Liver (tissue), 3 donors: ENCODE data around the gene MACROD1.

Source experiments
- CTCF ChIP-seq: fragments of 150-350 bp; IDR thresholded peaks from 2 replicates; pipeline ENCODE4 v1.5.1; 2017; ENCODE audit warnings: improper control_type of control experiment, low read depth, low read length; ENCODE audit not compliant: missing input control
- GABPA ChIP-seq, 2 donors: IDR thresholded peaks in 1 of 2; conservative IDR thresholded peaks in 1 of 2; 2 replicates each; pipeline ENCODE4 v1.6.1; 2016; ENCODE audit warnings: antibody characterized with exemption in 2 of 2, mild to moderate bottlenecking in 1 of 2, moderate library complexity in 1 of 2
- JUND ChIP-seq, 2 donors: IDR thresholded peaks; 2 replicates each; pipeline ENCODE4 v1.6.1; 2016; ENCODE audit warnings: antibody characterized with exemption in 2 of 2
- MAX ChIP-seq: IDR thresholded peaks from 2 replicates; pipeline ENCODE4 v1.6.1; 2016; ENCODE audit warnings: antibody characterized with exemption
- NR2F2 ChIP-seq: IDR thresholded peaks from 2 replicates; pipeline ENCODE4 v1.6.1; 2016; ENCODE audit warnings: antibody characterized with exemption
- RAD21 ChIP-seq, 2 donors: IDR thresholded peaks; 2 replicates each; pipeline ENCODE4 v1.6.1; 2016; ENCODE audit warnings: antibody characterized with exemption in 2 of 2, mild to moderate bottlenecking in 2 of 2
- RXRA ChIP-seq, 2 donors: IDR thresholded peaks; 2 replicates each; pipeline ENCODE4 v1.6.1; 2017 to 2018; ENCODE audit warnings: antibody characterized with exemption in 2 of 2, mild to moderate bottlenecking in 1 of 2
- SP1 ChIP-seq: IDR thresholded peaks from 2 replicates; pipeline ENCODE4 v1.6.1; 2018; ENCODE audit warnings: antibody characterized with exemption, mild to moderate bottlenecking
- TAF1 ChIP-seq: conservative IDR thresholded peaks from 2 replicates; pipeline ENCODE4 v1.6.1; 2016; ENCODE audit warnings: antibody characterized with exemption, mild to moderate bottlenecking
- YY1 ChIP-seq: IDR thresholded peaks from 2 replicates; pipeline ENCODE4 v1.6.1; 2016; ENCODE audit warnings: antibody characterized with exemption, mild to moderate bottlenecking
- TF ChIP-seq, protein P1 (sequence below): IDR thresholded peaks from 2 replicates; pipeline ENCODE4 v1.6.1; 2016; ENCODE audit warnings: antibody characterized with exemption, mild to moderate bottlenecking
- TF ChIP-seq, protein P2 (sequence below): IDR thresholded peaks from 2 replicates; pipeline ENCODE4 v1.6.1; 2016; ENCODE audit warnings: antibody characterized with exemption
- TF ChIP-seq, protein P3 (sequence below): IDR thresholded peaks from 2 replicates; pipeline ENCODE4 v1.6.1; 2016; ENCODE audit warnings: antibody characterized with exemption
- donor health status: healthy.
- donor health status: healthy.

DNA sequence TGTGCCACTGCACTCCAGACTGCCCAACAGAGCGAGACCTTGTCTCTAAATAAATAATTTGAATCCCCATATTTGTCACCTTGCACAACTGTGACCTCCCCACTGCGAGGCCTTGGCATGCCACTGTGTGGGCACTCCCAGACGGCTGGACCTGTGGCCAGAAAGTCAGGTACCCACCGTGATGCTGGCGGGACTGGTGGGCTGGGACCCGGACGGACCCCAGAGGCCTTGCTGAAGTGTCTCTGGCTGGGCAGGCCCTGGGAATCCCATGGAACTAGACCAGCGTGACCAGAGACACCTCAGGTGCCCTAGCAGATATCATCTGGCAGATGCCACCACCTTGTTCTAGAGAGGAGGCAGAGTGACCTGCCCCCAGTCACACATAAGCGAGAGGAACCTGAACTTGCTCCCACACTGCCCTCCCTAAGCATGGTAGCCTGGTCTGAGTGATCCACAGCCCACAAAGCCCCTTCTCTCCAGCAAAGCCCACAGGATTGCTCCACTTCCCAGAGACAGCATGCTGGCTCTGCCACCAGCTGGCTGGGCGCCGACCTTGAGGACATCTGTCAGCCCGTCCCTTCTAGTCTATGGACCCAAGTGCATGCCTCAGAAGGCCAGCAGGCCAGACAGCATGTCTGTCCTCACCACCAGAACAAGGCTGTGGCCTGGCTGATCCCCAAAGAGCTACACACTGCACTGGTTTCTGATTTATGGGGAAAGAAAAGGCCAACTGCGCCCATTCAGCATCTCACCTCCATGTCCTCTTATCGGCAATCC lies 9.5 kb downstream of the MACROD1 start:
- TF ChIP-seq NR2F2 (no peak), GABPA (IDR thresholded peaks at IDR 0.05 in 1 of 2, conservative IDR thresholded peaks at IDR 0.05 in 1 of 2) (no peak), CTCF (no peak), SP1 (no peak), MAX (no peak), RXRA (IDR thresholded peaks at IDR 0.05) (no peak), JUND (IDR thresholded peaks at IDR 0.05) (no peak), RAD21 (IDR thresholded peaks at IDR 0.05) (no peak), YY1 (no peak), TAF1 (no peak)
- TF ChIP-seq, protein P1, sequence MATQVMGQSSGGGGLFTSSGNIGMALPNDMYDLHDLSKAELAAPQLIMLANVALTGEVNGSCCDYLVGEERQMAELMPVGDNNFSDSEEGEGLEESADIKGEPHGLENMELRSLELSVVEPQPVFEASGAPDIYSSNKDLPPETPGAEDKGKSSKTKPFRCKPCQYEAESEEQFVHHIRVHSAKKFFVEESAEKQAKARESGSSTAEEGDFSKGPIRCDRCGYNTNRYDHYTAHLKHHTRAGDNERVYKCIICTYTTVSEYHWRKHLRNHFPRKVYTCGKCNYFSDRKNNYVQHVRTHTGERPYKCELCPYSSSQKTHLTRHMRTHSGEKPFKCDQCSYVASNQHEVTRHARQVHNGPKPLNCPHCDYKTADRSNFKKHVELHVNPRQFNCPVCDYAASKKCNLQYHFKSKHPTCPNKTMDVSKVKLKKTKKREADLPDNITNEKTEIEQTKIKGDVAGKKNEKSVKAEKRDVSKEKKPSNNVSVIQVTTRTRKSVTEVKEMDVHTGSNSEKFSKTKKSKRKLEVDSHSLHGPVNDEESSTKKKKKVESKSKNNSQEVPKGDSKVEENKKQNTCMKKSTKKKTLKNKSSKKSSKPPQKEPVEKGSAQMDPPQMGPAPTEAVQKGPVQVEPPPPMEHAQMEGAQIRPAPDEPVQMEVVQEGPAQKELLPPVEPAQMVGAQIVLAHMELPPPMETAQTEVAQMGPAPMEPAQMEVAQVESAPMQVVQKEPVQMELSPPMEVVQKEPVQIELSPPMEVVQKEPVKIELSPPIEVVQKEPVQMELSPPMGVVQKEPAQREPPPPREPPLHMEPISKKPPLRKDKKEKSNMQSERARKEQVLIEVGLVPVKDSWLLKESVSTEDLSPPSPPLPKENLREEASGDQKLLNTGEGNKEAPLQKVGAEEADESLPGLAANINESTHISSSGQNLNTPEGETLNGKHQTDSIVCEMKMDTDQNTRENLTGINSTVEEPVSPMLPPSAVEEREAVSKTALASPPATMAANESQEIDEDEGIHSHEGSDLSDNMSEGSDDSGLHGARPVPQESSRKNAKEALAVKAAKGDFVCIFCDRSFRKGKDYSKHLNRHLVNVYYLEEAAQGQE: no peak
- TF ChIP-seq, protein P2, sequence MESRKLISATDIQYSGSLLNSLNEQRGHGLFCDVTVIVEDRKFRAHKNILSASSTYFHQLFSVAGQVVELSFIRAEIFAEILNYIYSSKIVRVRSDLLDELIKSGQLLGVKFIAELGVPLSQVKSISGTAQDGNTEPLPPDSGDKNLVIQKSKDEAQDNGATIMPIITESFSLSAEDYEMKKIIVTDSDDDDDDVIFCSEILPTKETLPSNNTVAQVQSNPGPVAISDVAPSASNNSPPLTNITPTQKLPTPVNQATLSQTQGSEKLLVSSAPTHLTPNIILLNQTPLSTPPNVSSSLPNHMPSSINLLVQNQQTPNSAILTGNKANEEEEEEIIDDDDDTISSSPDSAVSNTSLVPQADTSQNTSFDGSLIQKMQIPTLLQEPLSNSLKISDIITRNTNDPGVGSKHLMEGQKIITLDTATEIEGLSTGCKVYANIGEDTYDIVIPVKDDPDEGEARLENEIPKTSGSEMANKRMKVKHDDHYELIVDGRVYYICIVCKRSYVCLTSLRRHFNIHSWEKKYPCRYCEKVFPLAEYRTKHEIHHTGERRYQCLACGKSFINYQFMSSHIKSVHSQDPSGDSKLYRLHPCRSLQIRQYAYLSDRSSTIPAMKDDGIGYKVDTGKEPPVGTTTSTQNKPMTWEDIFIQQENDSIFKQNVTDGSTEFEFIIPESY: no peak
- TF ChIP-seq, protein P3, sequence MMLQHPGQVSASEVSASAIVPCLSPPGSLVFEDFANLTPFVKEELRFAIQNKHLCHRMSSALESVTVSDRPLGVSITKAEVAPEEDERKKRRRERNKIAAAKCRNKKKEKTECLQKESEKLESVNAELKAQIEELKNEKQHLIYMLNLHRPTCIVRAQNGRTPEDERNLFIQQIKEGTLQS: no peak
